ENCODE data around the gene FRYL. TPM values are rescaled to one million over a fixed set of nuclear protein-coding genes. Genes with fewer than 3 reads are reported as not detected.

FRYL gene
- total RNA-seq, 1 experiment from 2014 or later, result 43.1 TPM

- H3K4me1 ChIP-seq (ENCODE audit: insufficient read depth, low read length, poor library complexity, severe bottlenecking), result no peaks in the 10 kb centered on the region
- BruUV-seq (replicated peaks), result no TSS peak
- no peaks in the 10 kb centered on the region for H3K27me3 ChIP-seq (replicated peaks; ENCODE audit: insufficient read depth, low read depth, low read length, poor library complexity)
- ChIA-PET CTCF (no interaction called here), POLR2A (ENCODE audit: low non-redundant PET) (no interaction called here)
- DNase-seq (ENCODE audit: low spot score), result no peak
- TF ChIP-seq, protein P1, sequence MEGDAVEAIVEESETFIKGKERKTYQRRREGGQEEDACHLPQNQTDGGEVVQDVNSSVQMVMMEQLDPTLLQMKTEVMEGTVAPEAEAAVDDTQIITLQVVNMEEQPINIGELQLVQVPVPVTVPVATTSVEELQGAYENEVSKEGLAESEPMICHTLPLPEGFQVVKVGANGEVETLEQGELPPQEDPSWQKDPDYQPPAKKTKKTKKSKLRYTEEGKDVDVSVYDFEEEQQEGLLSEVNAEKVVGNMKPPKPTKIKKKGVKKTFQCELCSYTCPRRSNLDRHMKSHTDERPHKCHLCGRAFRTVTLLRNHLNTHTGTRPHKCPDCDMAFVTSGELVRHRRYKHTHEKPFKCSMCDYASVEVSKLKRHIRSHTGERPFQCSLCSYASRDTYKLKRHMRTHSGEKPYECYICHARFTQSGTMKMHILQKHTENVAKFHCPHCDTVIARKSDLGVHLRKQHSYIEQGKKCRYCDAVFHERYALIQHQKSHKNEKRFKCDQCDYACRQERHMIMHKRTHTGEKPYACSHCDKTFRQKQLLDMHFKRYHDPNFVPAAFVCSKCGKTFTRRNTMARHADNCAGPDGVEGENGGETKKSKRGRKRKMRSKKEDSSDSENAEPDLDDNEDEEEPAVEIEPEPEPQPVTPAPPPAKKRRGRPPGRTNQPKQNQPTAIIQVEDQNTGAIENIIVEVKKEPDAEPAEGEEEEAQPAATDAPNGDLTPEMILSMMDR (conservative IDR thresholded peaks at IDR 0.05; ENCODE audit: low read depth, low read length), result no peak
- intact Hi-C loops (cut with micrococcal nuclease; ENCODE audit: unreplicated experiment), result no loop called here
- H3K27ac ChIP-seq (ENCODE audit: low read depth, low read length, poor library complexity, severe bottlenecking), result no peak overlapping the region
- H3K36me3 ChIP-seq (ENCODE audit: insufficient read depth, low read length, poor library complexity, severe bottlenecking), result no peaks in the 10 kb centered on the region
- H3K4me3 ChIP-seq (ENCODE audit: low read depth, low read length, poor library complexity, severe bottlenecking), result no peak overlapping the region
- H3K9me3 ChIP-seq (ENCODE audit: low read depth, low read length, poor library complexity, severe bottlenecking), result no peaks in the 10 kb centered on the region
Observed at GRCh38 chr4:48667148-48667547, 112.9 kb downstream of the FRYL start.

DNA sequence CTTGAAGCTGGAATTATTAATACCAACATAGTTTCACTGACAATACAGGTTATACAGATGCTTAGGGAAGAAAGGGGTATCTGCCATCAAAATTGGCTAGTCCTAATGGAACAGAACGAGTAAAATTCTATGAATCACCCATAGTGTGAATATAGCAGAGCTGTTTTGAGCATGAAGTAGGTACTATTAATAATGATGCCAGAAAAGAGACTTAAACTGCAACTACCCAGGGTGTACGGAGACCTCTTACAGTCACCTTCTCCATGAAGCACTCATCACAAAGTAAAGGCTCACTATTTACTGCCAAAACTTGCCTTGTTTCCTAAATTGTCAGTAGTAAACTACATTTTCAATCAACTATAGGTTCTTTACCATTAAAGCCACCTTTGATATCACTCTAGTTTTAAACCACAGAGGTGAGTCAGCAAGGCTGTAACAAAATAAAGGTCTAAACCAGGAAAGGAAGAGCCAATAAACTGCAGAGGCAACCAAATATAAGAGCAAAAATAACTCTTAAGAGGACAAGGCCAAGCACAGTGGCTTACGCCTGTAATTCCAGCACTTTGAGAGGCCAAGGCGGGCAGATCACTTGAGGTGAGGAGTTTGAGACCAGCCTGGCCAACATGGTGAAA is 114.4 kb downstream of the FRYL start:
- intact Hi-C loops (cut with micrococcal nuclease; ENCODE audit: unreplicated experiment), result no loop called here
- TF ChIP-seq EZH2 (IDR thresholded peaks at IDR 0.05; ENCODE audit: borderline replicate concordance, low read depth, low read length, poor library complexity, severe bottlenecking), result no peak
- TF ChIP-seq, protein P1 (conservative IDR thresholded peaks at IDR 0.05; ENCODE audit: low read depth, low read length), result no peak
- H3K4me3 ChIP-seq (ENCODE audit: low read depth, low read length, poor library complexity, severe bottlenecking), result no peak overlapping the region
- CTCF ChIA-PET, result no interaction called here
- H3K36me3 ChIP-seq (ENCODE audit: insufficient read depth, low read length, poor library complexity, severe bottlenecking), result no peaks in the 10 kb centered on the region
- H3K27me3 ChIP-seq (replicated peaks; ENCODE audit: insufficient read depth, low read depth, low read length, poor library complexity), result no peaks in the 10 kb centered on the region
- no peaks in the 10 kb centered on the region for H3K4me1 ChIP-seq (ENCODE audit: insufficient read depth, low read length, poor library complexity, severe bottlenecking)
- no peak overlapping the region for H3K27ac ChIP-seq (ENCODE audit: low read depth, low read length, poor library complexity, severe bottlenecking)
- POLR2A ChIA-PET (ENCODE audit: low non-redundant PET), result no interaction called here
- no peak for DNase-seq (ENCODE audit: low spot score)
- no TSS peak for BruUV-seq (replicated peaks)
- no peaks in the 10 kb centered on the region for H3K9me3 ChIP-seq (ENCODE audit: low read depth, low read length, poor library complexity, severe bottlenecking)

DNA sequence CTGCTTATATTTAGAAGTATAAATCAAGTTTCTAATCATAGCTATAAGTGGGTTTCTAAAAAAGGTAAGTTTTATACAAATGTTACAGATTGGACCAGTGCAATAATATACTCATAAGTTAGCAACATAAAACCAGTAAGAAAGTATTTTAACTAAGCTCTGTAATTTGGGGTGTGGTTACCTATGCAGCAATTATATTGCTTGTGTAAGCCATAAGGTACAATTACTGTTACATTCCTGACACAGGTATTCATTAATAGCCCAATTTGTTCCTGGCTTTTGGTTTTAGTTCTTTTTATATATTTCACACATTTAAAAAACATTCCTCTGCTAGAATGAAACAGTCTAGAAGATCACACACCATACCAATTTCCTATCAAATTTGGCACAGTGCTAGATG is 115.1 kb downstream of the FRYL start:
- CTCF ChIA-PET, result no interaction called here
- POLR2A ChIA-PET (ENCODE audit: low non-redundant PET), result no interaction called here
- Histone ChIP-seq H3K4me3 (ENCODE audit: low read depth, low read length, poor library complexity, severe bottlenecking) (no peak overlapping the region), H3K27ac (ENCODE audit: low read depth, low read length, poor library complexity, severe bottlenecking) (no peak overlapping the region), H3K9me3 (ENCODE audit: low read depth, low read length, poor library complexity, severe bottlenecking) (no peaks in the 10 kb centered on the region), H3K36me3 (ENCODE audit: insufficient read depth, low read length, poor library complexity, severe bottlenecking) (no peaks in the 10 kb centered on the region), H3K4me1 (ENCODE audit: insufficient read depth, low read length, poor library complexity, severe bottlenecking) (no peaks in the 10 kb centered on the region), H3K27me3 (replicated peaks; ENCODE audit: insufficient read depth, low read depth, low read length, poor library complexity) (no peaks in the 10 kb centered on the region)
- no peak for DNase-seq (ENCODE audit: low spot score)
- TF ChIP-seq, protein P1 (conservative IDR thresholded peaks at IDR 0.05; ENCODE audit: low read depth, low read length), result no peak
- TF ChIP-seq EZH2 (IDR thresholded peaks at IDR 0.05; ENCODE audit: borderline replicate concordance, low read depth, low read length, poor library complexity, severe bottlenecking), result no peak
- no TSS peak for BruUV-seq (replicated peaks)
- intact Hi-C loops (cut with micrococcal nuclease; ENCODE audit: unreplicated experiment), result no loop called here

Measured in A673 (cell line).